SJSA1 (cell line): ENCODE measurements around the gene BEX3. TPM values are rescaled to one million over a fixed set of nuclear protein-coding genes. Genes with fewer than 3 reads are reported as not detected.
"Not testable (repeated sequence)": the region's sequence is repeated elsewhere in the genome, so short reads cannot be mapped to it uniquely, and the experiment has no call there.

Source experiments
- DNase-seq, 2 experiments: peaks; one replicate each; pipeline ENCODE4 v3.0.0-alpha.2; 2015 to 2020; ENCODE audit warnings: low spot score in 2 of 2, low read depth in 1 of 2
- H3K27ac ChIP-seq: fragments of 250-450 bp; sonication (Bioruptor Pico); 2 replicates; pipeline ENCODE4 v1.5.1; 2020; ENCODE audit warnings: mild to moderate bottlenecking, moderate library complexity
- H3K27me3 ChIP-seq: fragments of 250-450 bp; sonication (Bioruptor Pico); replicated peaks from 2 replicates; pipeline ENCODE4 v1.5.1; 2020; ENCODE audit warnings: mild to moderate bottlenecking, moderate library complexity
- H3K36me3 ChIP-seq: fragments of 250-450 bp; sonication (Bioruptor Pico); 2 replicates; pipeline ENCODE4 v1.5.1; 2020; ENCODE audit warnings: mild to moderate bottlenecking
- H3K4me1 ChIP-seq: fragments of 250-450 bp; sonication (Bioruptor Pico); replicated peaks from 2 replicates; pipeline ENCODE4 v1.6.1; 2021; ENCODE audit warnings: mild to moderate bottlenecking
- H3K4me3 ChIP-seq: fragments of 250-450 bp; sonication (Bioruptor Pico); 2 replicates; pipeline ENCODE4 v1.5.1; 2020; ENCODE audit warnings: mild to moderate bottlenecking
- H3K9me3 ChIP-seq: fragments of 250-450 bp; sonication (Bioruptor Pico); replicated peaks from 2 replicates; pipeline ENCODE4 v1.5.1; 2020; ENCODE audit warnings: mild to moderate bottlenecking
- total RNA-seq: library from RNA; depleted of rRNA; stranded (reverse); fragments of >200 nt; shearing (Covaris generic); gene quantifications from 2 replicates; pipeline ENCODE4 v1.2.3, GENCODE V29; 2014

BEX3 gene
- total RNA-seq, 1 experiment from 2014 or later, result 319 TPM

DNA sequence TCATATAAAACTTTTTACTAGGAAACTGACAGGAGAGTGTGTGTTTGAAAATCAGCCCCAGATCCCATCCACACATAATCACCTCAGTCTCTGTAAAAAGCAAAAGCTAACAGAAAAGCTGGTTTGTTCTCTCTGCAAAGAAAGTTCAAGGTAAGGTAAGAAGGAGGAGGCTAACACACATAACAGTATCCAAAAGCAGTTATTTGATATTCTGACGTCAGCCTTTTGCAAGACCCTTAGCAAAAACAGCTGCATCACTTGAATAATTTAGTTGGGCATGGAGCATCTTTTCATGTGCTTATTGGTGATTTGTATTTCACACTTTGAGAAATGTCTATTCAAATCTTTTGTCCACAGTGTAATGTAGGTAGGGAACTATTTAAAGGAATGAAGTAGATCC, 14.5 kb upstream of the BEX3 start:
- no peak for DNase-seq
- Histone ChIP-seq H3K4me3 (no peak overlapping the region), H3K27ac (0 out of 2 replicates have a peak overlapping the region, but pooled peaks have one; percentile 22), H3K9me3 (no peaks in the 10 kb centered on the region), H3K27me3 (no peaks in the 10 kb centered on the region), H3K4me1 (peaks cover 30% of the 10 kb centered on the region), H3K36me3 (peaks cover 9% of the 10 kb centered on the region)

DNA sequence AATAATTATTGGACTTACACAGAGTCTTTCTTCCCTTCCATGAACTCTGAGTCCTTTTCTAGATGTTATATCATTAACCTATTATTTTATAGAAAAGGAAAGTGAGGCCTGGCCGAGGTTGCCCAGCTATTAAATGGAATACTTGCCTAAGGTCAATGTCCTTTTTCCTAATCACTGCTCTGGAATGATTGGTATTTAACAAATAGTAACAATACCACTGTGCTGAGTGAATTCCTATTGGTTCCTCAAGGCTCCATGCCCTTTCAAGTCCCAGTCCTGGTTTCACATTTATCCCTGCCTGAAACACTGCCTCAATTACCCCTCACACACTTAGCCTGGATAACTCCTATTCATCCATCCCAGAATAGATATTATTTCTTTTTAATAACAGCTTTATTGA, 13.9 kb upstream of the BEX3 start:
- Histone ChIP-seq H3K4me3 (no peak overlapping the region), H3K4me1 (peaks cover 31% of the 10 kb centered on the region), H3K36me3 (peaks cover 5% of the 10 kb centered on the region), H3K9me3 (no peaks in the 10 kb centered on the region), H3K27ac (peak overlapping the region; percentile 22; the same call in 1 of the 2 replicates), H3K27me3 (no peaks in the 10 kb centered on the region)
- peak in 1 of 2 experiments; percentile 32 for DNase-seq

DNA sequence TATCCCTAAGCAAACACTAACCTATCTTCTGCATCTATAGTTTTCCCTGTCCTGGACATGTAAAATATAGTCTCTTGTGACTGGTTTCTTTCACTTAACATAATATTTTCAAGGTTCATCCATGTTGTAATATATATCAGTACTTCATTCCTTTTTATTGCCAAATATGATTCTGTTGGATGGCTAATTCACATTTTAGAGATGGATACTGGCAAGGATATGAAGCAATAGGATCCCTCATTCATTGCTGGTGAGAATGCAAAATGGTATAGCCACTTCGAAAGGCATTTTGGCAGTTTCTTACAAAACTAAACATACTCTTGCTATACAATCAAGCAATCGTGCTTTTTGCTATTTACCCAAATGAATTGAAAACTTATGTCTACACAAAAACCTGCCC, 13.3 kb upstream of the BEX3 start:
- H3K36me3 ChIP-seq, result no peaks in the 10 kb centered on the region; the same call in 1 of the 2 replicates
- H3K27ac ChIP-seq, result no peak overlapping the region
- no peaks in the 10 kb centered on the region for H3K9me3 ChIP-seq
- no peaks in the 10 kb centered on the region for H3K27me3 ChIP-seq
- no peak overlapping the region for H3K4me3 ChIP-seq
- DNase-seq, result no peak
- peaks cover 33% of the 10 kb centered on the region for H3K4me1 ChIP-seq

DNA sequence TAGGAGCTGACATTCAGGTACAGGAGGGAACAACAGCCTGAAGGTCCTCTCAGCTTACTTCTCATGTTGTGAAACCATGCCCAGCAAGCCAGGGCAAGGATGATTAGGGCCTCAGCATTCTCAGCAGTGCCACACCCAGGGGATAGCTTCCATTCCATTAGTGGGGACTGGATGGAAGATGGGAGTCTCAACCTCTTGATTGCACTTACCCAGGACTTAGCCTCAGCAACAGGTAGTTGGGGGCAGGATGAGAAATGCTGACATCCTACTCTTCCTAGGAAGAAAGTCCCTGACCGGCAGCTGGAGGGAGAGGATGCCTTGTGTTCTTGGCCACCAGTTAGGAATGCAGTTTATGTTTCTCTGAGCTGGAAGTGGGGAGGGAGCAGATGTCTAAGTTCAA, 8.8 kb upstream of the BEX3 start:
- DNase-seq, result no peak
- Histone ChIP-seq H3K4me3 (no peak overlapping the region), H3K36me3 (no peaks in the 10 kb centered on the region), H3K4me1 (peaks cover 17% of the 10 kb centered on the region), H3K27me3 (no peaks in the 10 kb centered on the region), H3K27ac (no peak overlapping the region), H3K9me3 (no peaks in the 10 kb centered on the region)

DNA sequence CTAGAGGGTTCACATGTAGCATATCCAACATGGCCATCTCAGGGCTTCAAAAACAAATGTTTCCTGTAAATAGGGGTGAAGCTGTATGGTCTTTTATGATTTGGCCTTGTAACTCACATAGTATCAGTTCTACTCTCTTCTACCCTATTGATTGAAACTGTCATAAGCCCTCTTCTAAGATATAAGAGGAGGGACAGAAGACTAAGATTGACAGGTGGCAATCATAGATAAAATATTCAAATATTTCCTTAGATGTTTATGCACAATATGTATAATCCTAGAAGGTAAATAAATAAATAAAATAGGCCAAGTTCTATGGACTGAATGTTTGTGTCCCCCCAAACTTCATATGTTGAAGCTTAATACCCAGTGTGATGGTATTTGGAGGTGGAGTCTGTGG, 6.9 kb upstream of the BEX3 start:
- Histone ChIP-seq H3K27me3 (no peaks in the 10 kb centered on the region), H3K9me3 (no peaks in the 10 kb centered on the region), H3K27ac (no peak overlapping the region), H3K36me3 (no peaks in the 10 kb centered on the region), H3K4me3 (no peak overlapping the region), H3K4me1 (peaks cover 15% of the 10 kb centered on the region; the same call in 1 of the 2 replicates)
- DNase-seq, result no peak

GRCh38 chrX:103372886-103373285, 3.5 kb upstream of the BEX3 start:
- H3K4me1 ChIP-seq, result peaks cover 19% of the 10 kb centered on the region
- no peak for DNase-seq
- no peak overlapping the region for H3K4me3 ChIP-seq
- no peaks in the 10 kb centered on the region for H3K9me3 ChIP-seq
- H3K27ac ChIP-seq, result no peak overlapping the region
- H3K36me3 ChIP-seq, result peaks cover 7% of the 10 kb centered on the region
- H3K27me3 ChIP-seq, result no peaks in the 10 kb centered on the region

DNA sequence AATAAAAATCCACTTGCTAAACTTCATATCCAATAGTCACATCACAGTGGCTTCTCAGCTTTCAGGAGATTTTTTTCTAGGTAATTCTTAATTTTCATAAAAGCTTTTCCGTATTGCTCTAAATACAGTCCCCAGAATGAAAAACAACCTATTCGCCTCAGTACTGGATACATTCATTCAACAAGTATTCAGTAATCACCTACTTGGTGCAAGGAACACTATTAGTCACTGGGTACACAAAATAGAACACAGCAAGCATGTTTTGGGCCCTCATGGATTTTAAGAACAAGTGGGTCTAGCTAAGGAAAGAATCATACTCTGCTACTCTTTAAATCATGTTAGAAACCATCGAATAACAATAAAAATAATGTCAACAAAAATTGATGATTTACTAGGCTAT, 2.8 kb upstream of the BEX3 start:
- Histone ChIP-seq H3K36me3 (peaks cover 9% of the 10 kb centered on the region), H3K4me1 (peaks cover 13% of the 10 kb centered on the region), H3K27ac (no peak overlapping the region), H3K4me3 (no peak overlapping the region), H3K9me3 (no peaks in the 10 kb centered on the region), H3K27me3 (no peaks in the 10 kb centered on the region)
- DNase-seq, result no peak

GRCh38 chrX:103376979-103377324, 614 bp downstream of the BEX3 start:
- Histone ChIP-seq H3K4me1 (peaks cover 12% of the 10 kb centered on the region), H3K4me3 (peak overlapping the region; percentile 74), H3K27me3 (no peaks in the 10 kb centered on the region), H3K27ac (no peak overlapping the region), H3K36me3 (peaks cover 12% of the 10 kb centered on the region), H3K9me3 (no peaks in the 10 kb centered on the region)
- DNase-seq, result no peak

- Histone ChIP-seq H3K27ac (no peak overlapping the region), H3K4me1 (peaks cover 8% of the 10 kb centered on the region), H3K27me3 (no peaks in the 10 kb centered on the region), H3K4me3 (no peak overlapping the region), H3K9me3 (no peaks in the 10 kb centered on the region), H3K36me3 (peaks cover 12% of the 10 kb centered on the region)
- DNase-seq, result no peak
Observed at GRCh38 chrX:103378990-103379389, 2.7 kb downstream of the BEX3 start.

- Histone ChIP-seq H3K9me3 (no peaks in the 10 kb centered on the region), H3K27me3 (no peaks in the 10 kb centered on the region), H3K4me3 (no peak overlapping the region), H3K36me3 (peaks cover 5% of the 10 kb centered on the region), H3K27ac (no peak overlapping the region), H3K4me1 (no peaks in the 10 kb centered on the region)
- DNase-seq, result no peak
Observed at GRCh38 chrX:103382877-103383276, 6.5 kb downstream of the BEX3 start.

GRCh38 chrX:103384672-103385071, 8.3 kb downstream of the BEX3 start:
- H3K27me3 ChIP-seq, result no peaks in the 10 kb centered on the region
- no peaks in the 10 kb centered on the region for H3K4me1 ChIP-seq
- DNase-seq, result no peak
- H3K4me3 ChIP-seq, result no peak overlapping the region
- no peaks in the 10 kb centered on the region for H3K9me3 ChIP-seq
- H3K27ac ChIP-seq, result no peak overlapping the region
- H3K36me3 ChIP-seq, result no peaks in the 10 kb centered on the region

- H3K4me1 ChIP-seq, DNase-seq, H3K27me3 ChIP-seq, H3K36me3 ChIP-seq, H3K4me3 ChIP-seq, H3K27ac ChIP-seq, H3K9me3 ChIP-seq: not testable (repeated sequence)
Observed at GRCh38 chrX:103385283-103385830, 9.0 kb downstream of the BEX3 start.

DNA sequence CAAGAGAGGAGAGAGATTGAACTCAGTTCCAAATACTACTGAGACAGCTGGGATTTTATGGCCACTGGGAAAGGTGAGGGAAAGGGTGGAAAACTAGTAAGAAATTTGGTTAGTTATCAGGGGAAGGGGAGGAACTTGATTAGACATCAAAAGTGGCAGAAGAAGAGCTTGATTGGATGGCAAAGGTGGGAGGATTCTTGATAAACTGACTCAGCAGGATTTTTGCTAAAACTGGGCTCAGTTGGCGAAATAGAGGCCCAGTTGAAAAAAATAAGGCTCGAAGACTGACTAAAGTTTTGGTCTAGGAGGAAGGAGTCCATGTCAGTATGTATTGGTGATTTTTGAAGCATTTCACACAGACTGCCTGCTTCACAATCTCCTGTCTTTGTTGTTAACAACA, 10.0 kb downstream of the BEX3 start:
- no peak for DNase-seq
- Histone ChIP-seq H3K27ac (no peak overlapping the region), H3K4me1 (no peaks in the 10 kb centered on the region), H3K36me3 (no peaks in the 10 kb centered on the region), H3K4me3 (no peak overlapping the region), H3K27me3 (no peaks in the 10 kb centered on the region), H3K9me3 (no peaks in the 10 kb centered on the region)

DNA sequence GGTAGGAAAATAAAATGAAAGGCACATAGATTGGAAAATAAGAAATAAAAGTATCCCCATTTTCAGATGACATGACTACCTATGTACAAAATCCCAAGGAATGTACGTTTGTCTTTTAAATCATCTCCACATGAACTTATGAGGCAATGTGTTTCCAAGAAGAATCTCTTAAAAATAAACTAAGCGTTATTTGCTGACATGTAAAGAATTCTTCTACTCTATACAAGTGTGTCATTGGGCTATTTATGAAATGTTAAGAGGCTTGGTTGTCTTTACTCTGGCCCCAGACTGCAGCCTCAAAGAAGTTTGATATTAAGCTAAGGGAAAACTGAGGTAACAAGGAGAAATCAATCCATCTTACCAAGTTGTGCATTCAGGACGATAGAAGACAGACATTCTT, 17.1 kb downstream of the BEX3 start:
- Histone ChIP-seq H3K27me3 (no peaks in the 10 kb centered on the region), H3K36me3 (no peaks in the 10 kb centered on the region), H3K9me3 (no peaks in the 10 kb centered on the region), H3K27ac (no peak overlapping the region), H3K4me1 (peaks cover 14% of the 10 kb centered on the region), H3K4me3 (no peak overlapping the region)
- no peak for DNase-seq

- no peaks in the 10 kb centered on the region for H3K9me3 ChIP-seq
- no peaks in the 10 kb centered on the region for H3K36me3 ChIP-seq
- H3K27me3 ChIP-seq, result no peaks in the 10 kb centered on the region
- DNase-seq, result peak in 1 of 2 experiments; percentile 10
- no peak overlapping the region for H3K4me3 ChIP-seq
- H3K4me1 ChIP-seq, result peaks cover 19% of the 10 kb centered on the region
- H3K27ac ChIP-seq, result 0 out of 2 replicates have a peak overlapping the region, but pooled peaks have one; percentile 46
Observed at GRCh38 chrX:103396186-103396585, 19.8 kb downstream of the BEX3 start.
